Esophagus mucosa (tissue), 1 donor: ENCODE results near the gene ARAP2. TPM values are rescaled to one million over a fixed set of nuclear protein-coding genes. Genes with fewer than 3 reads are reported as not detected.

ENCODE experiments used
- ATAC-seq: fragments of 200-7000 bp; cut with Tn5 transposase; one replicate; pipeline ENCODE4 v1.9.1; 2020
- total RNA-seq: library from RNA; stranded (reverse); gene quantifications from one replicate; pipeline ENCODE4 v1.2.4, GENCODE V29; 2023
- donor health status: DM: yes; HTN: yes; CAD: no.

ARAP2 gene
- total RNA-seq, 1 donor from 2014 or later: 28.5 TPM

DNA sequence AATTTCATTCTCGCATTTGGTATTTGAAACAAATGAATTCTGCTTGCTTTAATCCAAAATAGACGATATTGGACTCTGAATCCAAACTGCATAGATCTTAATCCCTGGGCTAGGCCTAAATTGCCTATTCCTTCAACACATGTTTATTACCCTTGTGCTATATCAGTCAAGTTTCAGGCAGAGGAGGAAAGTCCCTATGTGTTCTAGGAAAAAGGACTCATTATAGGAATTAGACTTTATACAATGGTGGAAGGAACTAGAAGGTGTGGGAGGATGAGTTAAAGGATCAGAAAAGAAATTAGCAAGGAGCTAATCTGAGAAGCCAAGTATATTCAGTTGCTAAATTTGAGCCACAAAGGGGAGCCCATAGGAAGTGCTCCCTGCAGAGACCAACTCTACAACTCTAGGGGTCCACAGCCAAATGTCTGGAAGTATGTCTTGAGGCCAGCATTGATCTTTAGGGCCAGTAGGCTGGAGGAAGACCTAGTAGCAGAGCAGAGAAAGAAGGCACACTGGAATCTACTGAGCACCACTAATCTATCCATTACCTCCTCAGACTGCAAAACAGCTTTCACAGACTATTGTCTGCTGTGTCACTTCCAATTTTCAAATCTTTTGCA is 20.0 kb upstream of the ARAP2 start:
- no peak for ATAC-seq

DNA sequence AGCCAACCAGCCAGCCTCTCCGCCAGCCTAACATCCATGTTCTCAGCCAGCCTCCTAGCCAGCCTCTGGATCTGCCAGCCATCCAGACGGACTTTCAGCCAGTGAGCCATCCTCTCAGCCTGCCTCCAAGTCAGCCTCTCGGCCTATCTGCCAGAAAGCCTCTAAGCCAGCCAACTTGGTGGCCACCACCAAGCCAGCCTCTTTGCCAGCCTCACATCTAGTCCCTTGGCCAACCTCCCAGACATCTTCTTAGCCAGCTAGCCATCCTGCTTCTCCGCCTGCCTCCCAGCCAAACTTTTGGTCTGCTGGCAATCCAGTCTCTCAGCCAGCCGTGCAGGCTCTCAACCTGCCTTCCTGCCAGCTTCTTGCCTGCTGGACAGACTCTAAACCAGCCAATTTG is 16.4 kb upstream of the ARAP2 start:
- no peak for ATAC-seq

DNA sequence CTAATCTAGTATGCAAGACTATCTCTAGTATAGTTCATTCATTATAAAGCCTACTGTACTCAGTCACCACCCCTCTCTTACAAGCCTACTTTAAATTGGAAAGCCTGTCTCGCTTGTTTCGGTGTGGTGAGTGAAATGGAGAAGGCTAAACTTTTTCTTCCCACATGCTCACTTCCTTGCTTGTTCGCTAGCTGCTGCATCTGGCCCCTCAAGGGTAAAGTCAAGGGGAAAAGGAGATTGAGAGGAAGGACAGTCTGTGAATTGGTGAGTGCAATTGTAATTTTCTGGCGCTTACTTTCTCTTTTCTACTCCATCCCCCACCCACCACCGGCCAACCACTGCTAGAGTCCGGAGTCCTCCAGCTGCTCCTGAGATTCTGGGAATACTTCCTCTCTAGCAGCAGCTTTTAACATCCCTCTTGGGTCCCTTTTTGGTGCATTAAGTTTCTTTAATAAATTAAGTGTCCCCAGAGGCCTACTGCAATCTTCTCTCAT is 12.1 kb upstream of the ARAP2 start:
- ATAC-seq: no peak

DNA sequence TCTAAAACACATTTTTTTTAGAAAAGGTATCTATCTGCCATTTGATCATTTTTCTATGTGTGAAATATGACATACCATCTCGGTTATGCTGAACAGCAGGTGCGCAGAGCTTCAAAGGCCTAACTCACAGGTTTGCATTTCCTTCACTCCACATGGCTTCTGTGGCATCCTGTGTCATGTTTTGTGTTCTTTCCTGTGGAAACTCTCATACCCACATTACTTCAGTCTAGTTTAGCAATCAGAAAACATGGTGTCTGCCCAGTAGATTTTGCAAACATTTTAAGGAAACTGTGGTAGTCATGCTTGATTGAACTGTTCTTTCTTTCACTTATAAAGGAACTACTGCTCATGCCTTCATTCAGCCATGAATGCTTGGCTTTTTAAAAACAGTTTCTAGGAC is 11.3 kb upstream of the ARAP2 start:
- peak; percentile 64 for ATAC-seq

GRCh38 chr4:36254371-36254770 is 10.1 kb upstream of the ARAP2 start:
- ATAC-seq: no peak

GRCh38 chr4:36251983-36252382 is 7.7 kb upstream of the ARAP2 start:
- no peak for ATAC-seq

DNA sequence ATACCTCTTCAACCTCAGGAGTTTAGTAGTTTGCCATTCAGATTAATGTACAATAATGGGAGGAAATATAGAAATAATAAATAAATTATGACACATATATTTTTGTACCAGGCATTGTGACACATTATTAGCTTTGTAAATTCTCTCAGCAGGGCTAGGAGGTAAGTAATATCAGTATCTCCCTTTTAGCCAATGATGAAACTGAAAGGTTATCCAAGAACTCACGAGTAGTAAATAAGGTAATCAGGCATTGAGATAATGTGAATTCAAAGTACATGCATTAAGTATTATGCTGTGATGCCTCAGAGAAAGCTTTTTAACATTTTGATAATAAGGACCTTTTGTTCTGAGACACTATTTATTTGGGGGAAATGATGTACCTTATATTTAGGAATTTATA is 5.3 kb upstream of the ARAP2 start:
- ATAC-seq: no peak

DNA sequence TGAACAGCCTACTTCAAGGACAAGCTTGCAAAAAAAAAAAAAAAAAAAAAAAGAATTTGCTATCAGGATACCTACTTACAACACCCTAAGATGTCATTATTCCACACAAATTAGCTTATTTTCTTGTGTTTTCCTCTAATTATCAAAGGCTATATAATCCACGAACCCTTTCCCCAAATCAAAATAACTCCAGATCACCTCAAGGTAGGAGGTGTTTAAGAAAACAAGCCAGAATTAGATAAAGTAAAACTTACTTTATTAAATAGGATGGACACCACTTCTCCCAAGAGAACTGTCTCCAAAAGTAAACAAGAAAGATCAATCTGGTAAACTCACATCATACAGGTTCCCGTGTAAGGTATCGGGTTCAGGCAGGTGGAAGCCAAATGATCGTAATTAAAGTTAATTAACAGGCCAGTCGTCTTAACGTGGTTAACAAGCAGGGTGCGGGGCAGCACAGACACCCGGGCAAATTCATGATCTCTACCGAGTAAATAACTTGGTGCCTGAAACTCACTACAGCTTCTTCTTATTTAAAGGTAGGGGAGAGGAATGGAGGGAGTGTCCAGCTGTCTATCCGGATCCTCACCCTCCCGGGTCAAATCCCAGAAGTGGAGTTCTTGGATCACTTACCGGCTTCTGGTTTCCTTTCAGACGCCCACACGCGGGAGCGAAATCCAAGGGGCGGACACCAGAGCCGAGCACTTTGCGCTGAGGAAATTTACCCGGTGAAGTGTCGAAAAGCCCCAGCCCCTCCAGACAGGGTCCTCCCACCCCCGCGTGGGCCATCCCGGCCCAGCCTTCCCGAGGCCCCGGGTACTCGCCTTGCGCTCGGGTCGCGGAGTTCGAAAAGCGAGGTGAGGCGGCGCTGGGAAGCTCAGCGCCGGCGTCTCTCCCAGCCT is 708 bp downstream of the ARAP2 start:
- ATAC-seq: peak; percentile 50

DNA sequence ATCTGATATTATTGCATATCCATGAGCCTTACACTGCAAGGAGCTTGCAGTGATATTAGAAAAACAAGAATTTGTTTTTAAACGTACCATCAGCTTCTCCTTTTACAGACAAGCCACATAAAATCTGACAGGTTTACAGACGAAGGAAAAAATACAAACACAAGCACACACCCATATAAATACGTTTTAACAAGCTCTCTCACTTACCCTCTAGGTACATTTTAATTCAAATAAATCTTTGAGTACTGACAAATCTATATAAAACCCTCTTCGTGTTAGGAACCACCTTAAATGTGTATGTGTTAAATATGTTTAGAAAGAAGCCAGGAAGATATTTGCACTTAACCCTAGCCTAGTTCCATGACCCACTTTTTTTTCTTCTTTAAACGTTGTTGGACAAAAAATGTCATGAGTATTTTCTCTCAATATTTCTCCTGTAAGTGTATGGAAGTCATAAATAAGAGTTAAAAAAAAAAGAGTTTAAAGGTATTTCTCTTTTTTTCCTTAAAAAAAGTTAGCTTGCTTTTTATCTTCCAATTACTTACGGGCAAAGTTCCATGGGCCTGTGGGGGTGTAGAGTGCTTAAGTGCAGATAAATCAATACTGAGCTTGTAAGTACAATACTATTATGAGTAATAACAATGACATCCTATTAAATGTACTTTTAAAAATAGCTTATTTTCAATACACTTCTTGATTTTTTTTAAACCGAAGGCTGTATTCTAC is 1.5 kb downstream of the ARAP2 start:
- no peak for ATAC-seq

DNA sequence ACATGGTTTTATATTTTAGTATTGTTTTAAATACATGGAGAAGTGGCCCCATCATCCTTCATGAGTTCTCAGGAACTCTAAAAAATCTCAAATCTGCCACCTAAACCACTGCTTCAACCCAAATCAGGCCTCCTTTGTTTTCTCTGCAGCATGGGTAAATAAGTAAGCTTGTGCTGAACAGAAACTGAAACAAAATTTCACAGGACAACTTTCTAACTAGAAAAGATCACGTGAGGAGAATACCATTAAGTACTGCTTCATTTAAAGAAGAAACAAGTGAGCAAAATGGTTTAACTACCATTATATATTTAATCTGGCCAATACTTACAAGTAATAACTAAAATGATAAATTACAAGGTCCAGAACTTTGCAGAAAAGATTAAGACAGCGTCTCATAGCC is 2.5 kb downstream of the ARAP2 start:
- ATAC-seq: no peak

DNA sequence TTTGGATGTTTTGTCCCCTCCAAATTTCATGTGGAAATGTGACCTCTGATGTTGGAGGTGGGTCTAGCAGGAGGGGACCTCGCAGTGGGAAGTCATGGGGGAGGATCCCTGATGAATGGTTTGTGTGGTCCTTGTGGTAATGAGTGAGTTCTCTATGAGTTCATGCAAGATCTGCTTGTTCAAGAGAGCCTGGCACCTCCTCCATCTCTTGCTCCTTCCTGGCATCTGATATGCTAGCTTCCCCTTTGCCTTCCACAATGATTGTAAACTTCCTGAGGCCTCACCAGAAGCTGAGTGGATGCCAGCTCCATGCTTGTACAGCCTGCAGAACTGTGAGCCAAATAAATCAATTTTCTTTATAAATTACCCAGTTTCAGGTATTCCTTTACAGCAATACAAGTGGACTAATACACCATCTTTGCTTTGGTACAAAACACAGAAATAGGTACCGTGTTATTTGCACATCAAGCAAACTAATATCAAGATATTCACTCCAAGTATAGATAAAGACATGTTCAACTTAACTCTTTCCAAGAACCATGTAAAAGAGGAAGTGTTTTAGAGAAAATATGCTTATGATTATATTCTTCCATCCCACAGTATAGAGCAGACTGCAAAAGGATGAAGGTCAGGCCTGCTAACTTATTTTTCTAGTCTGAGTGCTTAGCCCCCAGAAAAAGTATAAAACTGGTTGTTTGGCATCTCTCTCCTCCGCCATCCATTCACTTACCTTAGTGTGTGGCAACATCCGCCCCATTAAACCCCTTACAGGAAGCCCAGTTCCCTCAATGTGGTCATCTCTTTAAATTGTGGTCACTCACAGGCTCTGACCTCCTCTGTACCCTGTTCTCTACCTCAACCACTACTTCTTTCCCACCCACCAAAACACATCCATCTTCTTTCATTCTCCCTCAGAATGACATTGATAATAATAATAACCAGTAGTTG is 6.7 kb downstream of the ARAP2 start:
- no peak for ATAC-seq

DNA sequence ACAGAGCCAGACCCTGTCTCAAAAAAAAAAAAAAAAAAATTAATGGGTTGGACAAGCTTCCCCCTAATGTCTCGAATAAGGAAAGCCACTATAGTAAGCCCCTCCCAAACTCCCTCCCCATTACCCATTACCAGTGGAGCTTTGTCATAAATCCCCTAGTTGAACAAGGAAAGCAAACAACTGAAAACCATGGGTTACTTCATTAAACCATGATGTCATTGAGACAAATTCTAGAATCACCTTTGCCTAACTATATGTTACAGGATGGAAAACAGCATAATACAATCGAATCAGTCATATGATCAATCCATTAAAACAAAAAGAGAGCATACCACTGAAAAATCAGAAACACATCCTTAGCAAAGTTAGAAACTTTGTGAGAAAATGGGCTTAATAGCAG is 8.2 kb downstream of the ARAP2 start:
- ATAC-seq: no peak

- peak; percentile 81 for ATAC-seq
Observed at GRCh38 chr4:36235306-36235705, 9.0 kb downstream of the ARAP2 start.

- ATAC-seq: no peak
Observed at GRCh38 chr4:36233567-36234266, 10.6 kb downstream of the ARAP2 start.

DNA sequence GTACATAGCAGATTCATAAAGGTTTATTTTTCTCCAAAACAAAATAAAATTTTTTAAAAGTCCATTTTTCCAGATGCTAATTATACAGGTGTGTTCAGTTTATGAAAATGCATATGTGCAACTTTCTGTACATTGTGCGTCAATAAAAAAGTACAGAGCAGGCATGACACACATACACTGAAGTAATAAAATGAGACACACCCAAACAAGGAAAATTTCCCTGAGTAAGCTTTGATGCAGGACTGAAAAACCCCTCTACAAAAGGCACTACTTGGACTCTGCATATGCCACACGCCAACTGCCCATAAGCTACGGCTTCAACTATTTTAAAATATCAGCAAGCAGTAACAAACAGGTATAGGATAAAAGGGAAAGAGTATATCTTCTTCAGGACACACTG is 13.8 kb downstream of the ARAP2 start:
- peak; percentile 73 for ATAC-seq

DNA sequence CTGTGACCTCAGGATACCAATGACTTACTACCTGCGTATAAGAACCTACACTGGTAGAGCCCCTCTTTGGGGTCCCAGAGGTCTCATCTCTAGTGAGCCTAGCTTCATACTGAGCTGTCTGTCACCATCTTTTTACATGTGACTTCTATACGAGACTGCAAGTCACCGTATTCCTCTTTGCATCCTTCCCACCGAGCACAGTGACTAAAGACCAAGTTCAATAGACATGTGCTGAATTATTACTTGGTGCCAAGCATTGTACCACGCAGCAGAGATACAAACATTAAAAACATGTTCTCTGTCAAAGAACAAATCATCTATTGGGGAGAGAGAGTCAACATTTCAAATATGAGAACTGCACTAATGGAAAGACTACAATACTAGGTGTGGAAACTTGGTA is 16.4 kb downstream of the ARAP2 start:
- ATAC-seq: no peak

DNA sequence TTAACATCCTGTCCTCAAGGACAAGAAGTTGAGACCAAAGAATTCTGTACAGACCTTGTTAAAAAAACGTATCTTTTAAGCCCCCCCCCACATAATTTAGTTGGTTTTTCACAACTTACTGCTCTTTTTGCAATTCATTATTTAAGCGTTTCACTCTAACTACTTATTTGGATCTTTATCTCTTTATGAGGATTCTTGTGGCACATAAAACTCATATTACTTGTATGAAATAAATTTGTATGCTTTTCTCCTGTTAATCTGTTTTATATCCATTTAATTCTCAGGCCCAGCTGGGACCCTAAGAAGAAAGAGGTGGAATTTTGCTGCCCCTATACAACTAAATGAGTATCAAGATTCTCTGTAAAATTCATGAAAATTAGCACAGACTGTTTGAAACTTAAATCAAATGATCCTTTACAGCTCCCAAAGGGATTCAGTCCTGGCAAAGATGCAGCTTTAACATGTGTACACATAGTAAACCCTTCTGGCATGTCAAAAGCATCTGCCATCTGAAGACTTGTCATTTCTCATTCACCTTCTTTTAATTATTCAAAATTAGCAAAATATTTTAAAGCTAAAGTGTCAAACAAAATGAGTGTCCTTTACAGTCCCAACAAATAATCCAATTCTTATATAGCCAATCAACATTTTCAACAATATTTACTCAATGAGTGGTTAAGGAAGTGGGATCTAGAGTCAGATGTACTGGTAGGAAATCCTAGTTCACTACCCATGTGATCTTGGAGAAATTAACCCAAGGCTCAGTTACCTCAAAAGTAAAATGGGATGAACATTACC is 17.7 kb downstream of the ARAP2 start:
- no peak for ATAC-seq

DNA sequence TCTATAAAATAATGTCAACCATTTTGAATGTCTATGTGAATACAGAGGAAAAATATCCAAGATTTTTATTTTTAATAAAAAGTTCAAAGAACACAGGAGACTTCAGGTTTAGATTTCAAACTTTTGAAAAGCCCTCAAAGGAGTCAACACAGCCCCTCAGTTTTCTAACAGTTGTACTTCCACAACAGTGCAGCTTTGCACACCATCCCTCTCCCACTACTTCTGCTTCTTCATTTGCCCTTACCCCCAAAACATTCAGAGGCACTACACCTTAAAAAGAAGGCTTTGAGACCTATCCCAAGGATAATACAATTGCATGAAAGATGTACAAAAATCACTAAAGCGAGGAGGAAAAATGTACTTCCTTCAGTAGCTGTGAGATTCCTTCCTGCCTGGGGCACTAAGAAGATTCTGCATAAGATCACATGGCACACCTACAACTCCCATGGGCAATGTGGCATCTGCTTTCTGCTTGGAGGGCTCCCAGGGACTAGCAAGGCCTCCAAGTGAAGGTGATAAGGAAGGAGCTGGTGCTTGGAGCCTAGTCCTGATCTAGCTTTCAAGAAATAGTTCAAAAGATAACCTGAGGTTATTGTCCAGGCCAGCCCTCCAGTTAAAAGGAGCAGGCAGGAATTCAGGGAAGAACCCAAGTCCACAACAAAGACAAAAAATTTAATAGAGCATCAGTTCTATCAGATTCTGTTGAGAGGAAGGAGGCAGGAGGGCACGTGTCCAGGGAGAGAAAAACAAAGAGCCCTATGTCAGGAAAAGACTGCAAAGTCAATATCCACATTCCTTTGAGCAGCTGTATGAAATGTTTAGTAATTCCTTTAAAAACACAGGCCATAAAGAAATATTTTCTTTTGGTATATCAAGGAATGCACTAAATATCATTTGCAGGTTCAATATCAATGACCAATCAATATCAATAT is 19.1 kb downstream of the ARAP2 start:
- no peak for ATAC-seq

GRCh38 chr4:36222702-36223101 is 21.6 kb downstream of the ARAP2 start:
- no peak for ATAC-seq

GRCh38 chr4:36220776-36221175 is 23.5 kb downstream of the ARAP2 start:
- ATAC-seq: no peak
